ENCODE results near the gene SHKBP1. TPM values are rescaled to one million over a fixed set of nuclear protein-coding genes. Genes with fewer than 3 reads are reported as not detected.

SHKBP1 gene
- total and polyA plus RNA-seq, 2 experiments from 2014 or later = 36.3 to 62.2 TPM

GRCh38 chr19:40567040-40567749 is 9.5 kb upstream of the SHKBP1 start:
- no peaks in the 10 kb centered on the region for H3K79me2 ChIP-seq (ENCODE audit: insufficient read depth)
- WGBS, 2 experiments (ENCODE audit: low coverage in 1 of 2, low lambda C conversion rate in 2 of 2, missing lambda C conversion rate in 2 of 2) = 24 to 32% methylated on average over 16 to 20 of the region's 20 CpGs
- DNase-seq = peak; percentile 38
- TF ChIP-seq EZH2 (IDR thresholded peaks at IDR 0.05; ENCODE audit: insufficient read depth, poor library complexity, severe bottlenecking) (no peak), EZH2phosphoT487 (IDR thresholded peaks at IDR 0.05; ENCODE audit: insufficient read depth, low read depth) (no peak)
- no peaks in the 10 kb centered on the region for H3K4me1 ChIP-seq (ENCODE audit: insufficient read depth)
- H3K9me3 ChIP-seq (ENCODE audit: low read depth) = no peaks in the 10 kb centered on the region
- in situ Hi-C loops (cut with MboI) = no loop called here
- H3K27ac ChIP-seq = no peak overlapping the region
- H3K27me3 ChIP-seq (replicated peaks; ENCODE audit: insufficient read depth) = 0 out of 2 replicates have a peak, but pooled peaks cover 3% of the 10 kb centered on the region
- peak overlapping the region; percentile 78 for H2AFZ ChIP-seq
- peak overlapping the region; percentile 79 for H3K4me2 ChIP-seq (ENCODE audit: unreplicated experiment)
- 0 out of 2 replicates have a peak, but pooled peaks cover 4% of the 10 kb centered on the region for H3F3A ChIP-seq (ENCODE audit: insufficient read depth)
- no peaks in the 10 kb centered on the region for H3K36me3 ChIP-seq (ENCODE audit: low read depth)
- H3K9ac ChIP-seq = peak overlapping the region; percentile 10; the same call in 1 of the 2 replicates
- no peaks in the 10 kb centered on the region for H4K20me1 ChIP-seq (ENCODE audit: insufficient read depth)
- no peaks in the 10 kb centered on the region for H3K9me2 ChIP-seq (ENCODE audit: insufficient read depth)
- H3K4me3 ChIP-seq = peak overlapping the region; percentile 64

DNA sequence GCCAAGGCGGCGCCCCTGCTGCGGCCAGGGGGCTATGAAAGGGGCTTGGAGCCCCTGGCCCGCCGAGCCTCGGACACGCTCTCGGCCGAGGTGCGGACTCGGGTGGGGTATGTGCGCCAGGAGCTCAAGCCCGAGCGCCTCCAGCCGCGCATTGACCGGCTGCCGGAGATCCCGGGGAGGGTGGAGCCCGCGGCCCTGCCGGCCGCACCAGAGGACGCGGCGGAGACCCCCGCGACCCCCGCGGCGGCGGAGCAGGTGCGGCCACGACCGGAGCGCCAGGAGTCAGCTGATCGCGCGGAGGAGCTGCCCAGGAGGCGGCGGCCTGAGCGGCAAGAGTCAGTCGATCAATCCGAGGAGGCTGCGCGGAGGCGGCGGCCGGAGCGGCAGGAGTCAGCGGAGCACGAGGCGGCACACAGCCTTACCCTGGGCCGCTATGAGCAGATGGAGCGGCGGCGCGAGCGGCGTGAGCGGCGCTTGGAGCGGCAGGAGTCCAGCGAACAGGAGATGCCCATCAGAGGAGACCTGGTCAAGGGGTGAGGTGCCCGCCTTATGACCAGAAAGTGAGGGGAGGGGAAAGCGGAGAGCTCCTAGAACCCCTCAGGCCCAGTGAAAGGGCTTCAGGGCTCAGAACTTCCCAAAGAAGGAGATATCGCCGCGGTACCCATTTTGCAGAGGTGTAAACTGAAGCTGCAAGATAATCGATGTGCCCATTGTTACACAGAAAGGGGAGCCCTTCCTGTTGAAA is 8.8 kb upstream of the SHKBP1 start:
- Histone ChIP-seq H3K27me3 (replicated peaks; ENCODE audit: insufficient read depth) (0 out of 2 replicates have a peak, but pooled peaks cover 3% of the 10 kb centered on the region), H3K9ac (peak overlapping the region; percentile 10; the same call in 1 of the 2 replicates), H3K36me3 (ENCODE audit: low read depth) (no peaks in the 10 kb centered on the region), H2AFZ (peak overlapping the region; percentile 78), H3K4me3 (peak overlapping the region; percentile 64), H3K4me2 (ENCODE audit: unreplicated experiment) (peak overlapping the region; percentile 79), H3K27ac (no peak overlapping the region), H3F3A (ENCODE audit: insufficient read depth) (0 out of 2 replicates have a peak, but pooled peaks cover 4% of the 10 kb centered on the region), H4K20me1 (ENCODE audit: insufficient read depth) (no peaks in the 10 kb centered on the region), H3K79me2 (ENCODE audit: insufficient read depth) (no peaks in the 10 kb centered on the region), H3K9me2 (ENCODE audit: insufficient read depth) (no peaks in the 10 kb centered on the region), H3K4me1 (ENCODE audit: insufficient read depth) (no peaks in the 10 kb centered on the region), H3K9me3 (ENCODE audit: low read depth) (no peaks in the 10 kb centered on the region)
- in situ Hi-C loops (cut with MboI) = no loop called here
- WGBS, 2 experiments (ENCODE audit: low coverage in 1 of 2, low lambda C conversion rate in 2 of 2, missing lambda C conversion rate in 2 of 2) = 16 to 17% methylated on average over 58 to 59 of the region's 70 CpGs
- DNase-seq = peak; percentile 35
- TF ChIP-seq EZH2 (IDR thresholded peaks at IDR 0.05; ENCODE audit: insufficient read depth, poor library complexity, severe bottlenecking) (no peak), EZH2phosphoT487 (IDR thresholded peaks at IDR 0.05; ENCODE audit: insufficient read depth, low read depth) (no peak)

GRCh38 chr19:40570313-40571004 is 6.2 kb upstream of the SHKBP1 start:
- Histone ChIP-seq H3K79me2 (ENCODE audit: insufficient read depth) (no peaks in the 10 kb centered on the region), H3K4me3 (peak overlapping the region; percentile 72), H3K4me2 (ENCODE audit: unreplicated experiment) (peak overlapping the region; percentile 79), H3K27me3 (replicated peaks; ENCODE audit: insufficient read depth) (0 out of 2 replicates have a peak, but pooled peaks cover 3% of the 10 kb centered on the region), H3K27ac (peak overlapping the region; percentile 92), H3K36me3 (ENCODE audit: low read depth) (no peaks in the 10 kb centered on the region), H3K9ac (peak overlapping the region; percentile 91), H3K9me3 (ENCODE audit: low read depth) (no peaks in the 10 kb centered on the region), H3K9me2 (ENCODE audit: insufficient read depth) (no peaks in the 10 kb centered on the region), H3K4me1 (ENCODE audit: insufficient read depth) (no peaks in the 10 kb centered on the region), H3F3A (ENCODE audit: insufficient read depth) (0 out of 2 replicates have a peak, but pooled peaks cover 4% of the 10 kb centered on the region), H2AFZ (peak overlapping the region; percentile 80), H4K20me1 (ENCODE audit: insufficient read depth) (no peaks in the 10 kb centered on the region)
- 1% methylated on average over 18 to 36 of the region's 53 CpGs for WGBS, 2 experiments (ENCODE audit: low coverage in 1 of 2, low lambda C conversion rate in 2 of 2, missing lambda C conversion rate in 2 of 2)
- peak; percentile 100 for DNase-seq
- in situ Hi-C loops (cut with MboI) = no loop called here
- no peak for TF ChIP-seq EZH2phosphoT487 (IDR thresholded peaks at IDR 0.05; ENCODE audit: insufficient read depth, low read depth)
- TF ChIP-seq EZH2 (IDR thresholded peaks at IDR 0.05; ENCODE audit: insufficient read depth, poor library complexity, severe bottlenecking) = no peak

DNA sequence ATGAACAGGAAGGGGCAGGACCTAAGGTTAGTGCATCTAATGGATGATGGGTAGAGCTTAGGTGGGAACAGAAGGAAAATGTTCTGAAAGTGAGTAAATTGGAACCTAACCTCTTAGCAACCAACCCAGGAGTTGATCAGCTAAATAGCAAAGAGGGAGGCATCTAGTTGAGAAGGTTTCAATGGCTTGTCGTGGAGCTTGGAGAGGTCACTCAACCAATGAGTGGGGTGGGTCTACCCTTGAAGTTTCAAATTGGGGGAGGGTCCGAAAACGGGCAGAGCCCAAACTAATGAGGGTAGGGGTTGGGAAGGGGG is 5.7 kb upstream of the SHKBP1 start:
- TF ChIP-seq EZH2 (IDR thresholded peaks at IDR 0.05; ENCODE audit: insufficient read depth, poor library complexity, severe bottlenecking) = no peak
- Histone ChIP-seq H4K20me1 (ENCODE audit: insufficient read depth) (no peaks in the 10 kb centered on the region), H2AFZ (peak overlapping the region; percentile 48), H3F3A (ENCODE audit: insufficient read depth) (0 out of 2 replicates have a peak, but pooled peaks cover 4% of the 10 kb centered on the region), H3K4me2 (ENCODE audit: unreplicated experiment) (no peak overlapping the region), H3K4me3 (no peak overlapping the region), H3K36me3 (ENCODE audit: low read depth) (no peaks in the 10 kb centered on the region), H3K27ac (no peak overlapping the region), H3K27me3 (replicated peaks; ENCODE audit: insufficient read depth) (0 out of 2 replicates have a peak, but pooled peaks cover 3% of the 10 kb centered on the region), H3K4me1 (ENCODE audit: insufficient read depth) (no peaks in the 10 kb centered on the region), H3K9me3 (ENCODE audit: low read depth) (no peaks in the 10 kb centered on the region), H3K9ac (no peak overlapping the region), H3K79me2 (ENCODE audit: insufficient read depth) (no peaks in the 10 kb centered on the region), H3K9me2 (ENCODE audit: insufficient read depth) (no peaks in the 10 kb centered on the region)
- WGBS, 2 experiments (ENCODE audit: low coverage in 1 of 2, low lambda C conversion rate in 2 of 2, missing lambda C conversion rate in 2 of 2) = 29% methylated on average over 3 of the region's 3 CpGs
- DNase-seq = no peak
- in situ Hi-C loops (cut with MboI) = no loop called here

All from GM23248 (cell line).